Effector CD8-positive, alpha-beta T cell (primary cell): ENCODE measurements around the gene CREBZF.
"Not testable (repeated sequence)": the region's sequence is repeated elsewhere in the genome, so short reads cannot be mapped to it uniquely, and the experiment has no call there.

Experiments
- DNase-seq: peaks from one replicate; lab custom pipeline; 2025; lab: John Stamatoyannopoulos, UW

The CREBZF gene

GRCh38 chr11:85626496-85626895, 38.4 kb downstream of the CREBZF start:
- DNase-seq: no peak

GRCh38 chr11:85620256-85620655, 44.7 kb downstream of the CREBZF start:
- no peak for DNase-seq

- DNase-seq: no peak
Observed at GRCh38 chr11:85619499-85619898, 45.4 kb downstream of the CREBZF start.

GRCh38 chr11:85611643-85612042, 53.3 kb downstream of the CREBZF start:
- not testable (repeated sequence) for DNase-seq
